Mesenteric fat pad (tissue), 1 donor: ENCODE results near the gene CCDC85B. TPM values are rescaled to one million over a fixed set of nuclear protein-coding genes. Genes with fewer than 3 reads are reported as not detected.
"Not testable (repeated sequence)": the region's sequence is repeated elsewhere in the genome, so short reads cannot be mapped to it uniquely, and the experiment has no call there.

Experiments used
- DNase-seq: peaks from one replicate; pipeline ENCODE4 v3.0.0-alpha.2; 2020; ENCODE audit warnings: low spot score
- long read RNA-seq: library from polyadenylated mRNA; unstranded; transcript quantifications from one replicate; pipeline ENCODE4 v2.0.0, GENCODE V29; 2020
- total RNA-seq: library from RNA; stranded (reverse); fragmentation: NEBNext Ultra II Directional; extraction: Animal tissue kit (Norgen Biotek cat#: 25700); gene quantifications from one replicate; pipeline ENCODE4 v1.2.1, GENCODE V29; 2021
- donor health status: DM: yes; HTN: yes; CAD: no.

Gene CCDC85B
- total RNA-seq, result 26.0 TPM
- long read RNA-seq, transcript CCDC85B-201 (1 exons, 1,524 nt), result major isoform, 26 of 26 reads
- long read RNA-seq, partial matches to known transcripts, result 0 of 26 reads
- long read RNA-seq, other reads (novel, unspliced or antisense), result 0 of 26 reads

GRCh38 chr11:65890324-65891218 lies at the start of gene CCDC85B:
Gene CCDC85B (plus strand): TSS chr11:65890673. CDS start chr11:65890784, 111 bp downstream.
- peak; percentile 100 for DNase-seq

GRCh38 chr11:65842144-65842543 lies 48.3 kb upstream of the CCDC85B start:
- no peak for DNase-seq

GRCh38 chr11:65843811-65844210 lies 46.7 kb upstream of the CCDC85B start:
- DNase-seq, result no peak

GRCh38 chr11:65844231-65844872 lies 46.1 kb upstream of the CCDC85B start:
- peak; percentile 47 for DNase-seq

GRCh38 chr11:65847746-65848145 lies 42.7 kb upstream of the CCDC85B start:
- DNase-seq, result no peak

- not testable (repeated sequence) for DNase-seq
Measured at GRCh38 chr11:65848693-65849092, 41.8 kb upstream of the CCDC85B start.

GRCh38 chr11:65849366-65849765 lies 41.1 kb upstream of the CCDC85B start:
- DNase-seq, result peak; percentile 49

- peak; percentile 83 for DNase-seq
Measured at GRCh38 chr11:65849771-65850216, 40.7 kb upstream of the CCDC85B start.

GRCh38 chr11:65850217-65851082 lies 40.0 kb upstream of the CCDC85B start:
- peak; percentile 83 for DNase-seq

GRCh38 chr11:65851083-65851579 lies 39.3 kb upstream of the CCDC85B start:
- DNase-seq, result peak; percentile 86

GRCh38 chr11:65851811-65852507 lies 38.5 kb upstream of the CCDC85B start:
- DNase-seq, result peak; percentile 73

GRCh38 chr11:65852508-65853245 lies 37.8 kb upstream of the CCDC85B start:
- DNase-seq, result peak; percentile 90

- DNase-seq, result peak; percentile 30
Measured at GRCh38 chr11:65853246-65853979, 37.1 kb upstream of the CCDC85B start.

GRCh38 chr11:65854161-65854592 lies 36.3 kb upstream of the CCDC85B start:
- peak; percentile 84 for DNase-seq

- peak; percentile 84 for DNase-seq
Measured at GRCh38 chr11:65854852-65855837, 35.3 kb upstream of the CCDC85B start.

- peak; percentile 64 for DNase-seq
Measured at GRCh38 chr11:65855927-65856363, 34.5 kb upstream of the CCDC85B start.
